ENCODE results near the gene RREB1.
"Not testable (repeated sequence)": the region's sequence is repeated elsewhere in the genome, so short reads cannot be mapped to it uniquely, and the experiment has no call there.

Gene RREB1

GRCh38 chr6:7261032-7261841 lies 153.5 kb downstream of the RREB1 start:
- DNase-seq (ENCODE audit: low read depth, low spot score) = peak; percentile 99

- peak; percentile 75 for DNase-seq (ENCODE audit: low read depth, low spot score)
These were observed 154.2 kb downstream of the RREB1 start for GRCh38 chr6:7261852-7262461.

- no peak for DNase-seq (ENCODE audit: low read depth, low spot score)
These were observed 155.2 kb downstream of the RREB1 start for GRCh38 chr6:7262746-7263518.

GRCh38 chr6:7263519-7263805 lies 155.7 kb downstream of the RREB1 start:
- not testable (repeated sequence) for DNase-seq (ENCODE audit: low read depth, low spot score)

- no peak for DNase-seq (ENCODE audit: low read depth, low spot score)
These were observed 156.3 kb downstream of the RREB1 start for GRCh38 chr6:7264041-7264440.

- no peak for DNase-seq (ENCODE audit: low read depth, low spot score)
These were observed 157.1 kb downstream of the RREB1 start for GRCh38 chr6:7264686-7265384.

GRCh38 chr6:7265385-7265726 lies 157.6 kb downstream of the RREB1 start:
- not testable (repeated sequence) for DNase-seq (ENCODE audit: low read depth, low spot score)

GRCh38 chr6:7267071-7267465 lies 159.3 kb downstream of the RREB1 start:
- no peak for DNase-seq (ENCODE audit: low read depth, low spot score)

- no peak for DNase-seq (ENCODE audit: low read depth, low spot score)
These were observed 159.8 kb downstream of the RREB1 start for GRCh38 chr6:7267466-7268091.

- DNase-seq (ENCODE audit: low read depth, low spot score) = no peak
These were observed 160.6 kb downstream of the RREB1 start for GRCh38 chr6:7268362-7268761.

GRCh38 chr6:7268816-7269555 lies 161.2 kb downstream of the RREB1 start:
- no peak for DNase-seq (ENCODE audit: low read depth, low spot score)

- no peak for DNase-seq (ENCODE audit: low read depth, low spot score)
These were observed 162.1 kb downstream of the RREB1 start for GRCh38 chr6:7269816-7270215.

- no peak for DNase-seq (ENCODE audit: low read depth, low spot score)
These were observed 162.8 kb downstream of the RREB1 start for GRCh38 chr6:7270320-7271204.

- DNase-seq (ENCODE audit: low read depth, low spot score) = no peak
These were observed 163.4 kb downstream of the RREB1 start for GRCh38 chr6:7271205-7271534.

- DNase-seq (ENCODE audit: low read depth, low spot score) = no peak
These were observed 165.9 kb downstream of the RREB1 start for GRCh38 chr6:7273709-7274108.

GRCh38 chr6:7274525-7274924 lies 166.8 kb downstream of the RREB1 start:
- DNase-seq (ENCODE audit: low read depth, low spot score) = not testable (repeated sequence)

- DNase-seq (ENCODE audit: low read depth, low spot score) = no peak
These were observed 168.4 kb downstream of the RREB1 start for GRCh38 chr6:7276199-7276524.

GRCh38 chr6:7282097-7282906 lies 174.5 kb downstream of the RREB1 start:
- DNase-seq (ENCODE audit: low read depth, low spot score) = no peak

GRCh38 chr6:7283676-7284075 lies 175.9 kb downstream of the RREB1 start:
- DNase-seq (ENCODE audit: low read depth, low spot score) = no peak
